Measurements from ENCODE around the gene IL1R2. TPM values are rescaled to one million over a fixed set of nuclear protein-coding genes. Genes with fewer than 3 reads are reported as not detected.

IL1R2 gene
- total RNA-seq, 1 donor from 2014 or later: 1.6 TPM

- Mint-ChIP-seq H3K4me3 (no peak overlapping the region), H3K36me3 (ENCODE audit: low read depth) (no peaks in the 10 kb centered on the region), H3K9me3 (peaks cover 4% of the 10 kb centered on the region), H3K27me3 (peaks cover 11% of the 10 kb centered on the region), H3K4me1 (peaks cover 2% of the 10 kb centered on the region), H3K27ac (no peak overlapping the region)
- intact Hi-C loops (cut with micrococcal nuclease): no loop called here
- DNase-seq: no peak
These were observed 60.0 kb downstream of the IL1R2 start for GRCh38 chr2:102051692-102052277.

GRCh38 chr2:102052365-102052764 is 60.6 kb downstream of the IL1R2 start:
- intact Hi-C loops (cut with micrococcal nuclease): no loop called here
- H3K27ac Mint-ChIP-seq: no peak overlapping the region

GRCh38 chr2:102053096-102053495 is 61.3 kb downstream of the IL1R2 start:
- no peak for DNase-seq
- no peaks in the 10 kb centered on the region for H3K9me3 Mint-ChIP-seq
- peaks cover 2% of the 10 kb centered on the region for H3K4me1 Mint-ChIP-seq
- intact Hi-C loops (cut with micrococcal nuclease): no loop called here
- no peak overlapping the region for H3K4me3 Mint-ChIP-seq
- no peaks in the 10 kb centered on the region for H3K36me3 Mint-ChIP-seq (ENCODE audit: low read depth)
- H3K27ac Mint-ChIP-seq: no peak overlapping the region
- H3K27me3 Mint-ChIP-seq: peaks cover 3% of the 10 kb centered on the region

More at GRCh38 chr2:102052365-102052764, 60.6 kb downstream of the IL1R2 start:
- Mint-ChIP-seq H3K4me3 (no peak overlapping the region), H3K27me3 (peaks cover 7% of the 10 kb centered on the region), H3K4me1 (peaks cover 2% of the 10 kb centered on the region), H3K9me3 (peaks cover 3% of the 10 kb centered on the region), H3K36me3 (ENCODE audit: low read depth) (no peaks in the 10 kb centered on the region)
- no peak for DNase-seq

- H3K4me1 Mint-ChIP-seq: no peaks in the 10 kb centered on the region
- H3K4me3 Mint-ChIP-seq: no peak overlapping the region
- H3K36me3 Mint-ChIP-seq (ENCODE audit: low read depth): no peaks in the 10 kb centered on the region
- H3K27ac Mint-ChIP-seq: no peak overlapping the region
- intact Hi-C loops (cut with micrococcal nuclease): no loop called here
- H3K27me3 Mint-ChIP-seq: peaks cover 8% of the 10 kb centered on the region
- no peaks in the 10 kb centered on the region for H3K9me3 Mint-ChIP-seq
- no peak for DNase-seq
These were observed 63.7 kb downstream of the IL1R2 start for GRCh38 chr2:102055346-102055990.

- no peak for DNase-seq
- Mint-ChIP-seq H3K4me3 (no peak overlapping the region), H3K27ac (no peak overlapping the region), H3K27me3 (peaks cover 8% of the 10 kb centered on the region), H3K9me3 (no peaks in the 10 kb centered on the region), H3K36me3 (ENCODE audit: low read depth) (no peaks in the 10 kb centered on the region), H3K4me1 (no peaks in the 10 kb centered on the region)
- intact Hi-C loops (cut with micrococcal nuclease): no loop called here
These were observed 64.4 kb downstream of the IL1R2 start for GRCh38 chr2:102056079-102056581.

- H3K27me3 Mint-ChIP-seq: peaks cover 8% of the 10 kb centered on the region
- no peak for DNase-seq
- H3K9me3 Mint-ChIP-seq: no peaks in the 10 kb centered on the region
- H3K27ac Mint-ChIP-seq: no peak overlapping the region
- peaks cover 8% of the 10 kb centered on the region for H3K4me1 Mint-ChIP-seq
- intact Hi-C loops (cut with micrococcal nuclease): no loop called here
- no peak overlapping the region for H3K4me3 Mint-ChIP-seq
- H3K36me3 Mint-ChIP-seq (ENCODE audit: low read depth): no peaks in the 10 kb centered on the region
These were observed 65.9 kb downstream of the IL1R2 start for GRCh38 chr2:102057502-102058292.

GRCh38 chr2:102058293-102058833 is 66.6 kb downstream of the IL1R2 start:
- Mint-ChIP-seq H3K9me3 (no peaks in the 10 kb centered on the region), H3K4me1 (peaks cover 14% of the 10 kb centered on the region), H3K27ac (no peak overlapping the region), H3K4me3 (no peak overlapping the region), H3K27me3 (peaks cover 5% of the 10 kb centered on the region), H3K36me3 (ENCODE audit: low read depth) (no peaks in the 10 kb centered on the region)
- intact Hi-C loops (cut with micrococcal nuclease): no loop called here
- no peak for DNase-seq

- H3K27ac Mint-ChIP-seq: no peak overlapping the region
These were observed 67.4 kb downstream of the IL1R2 start for GRCh38 chr2:102059151-102059550.

GRCh38 chr2:102060047-102060446 is 68.3 kb downstream of the IL1R2 start:
- Mint-ChIP-seq H3K27me3 (peaks cover 5% of the 10 kb centered on the region), H3K9me3 (no peaks in the 10 kb centered on the region), H3K27ac (no peak overlapping the region), H3K4me1 (peaks cover 19% of the 10 kb centered on the region), H3K4me3 (no peak overlapping the region), H3K36me3 (ENCODE audit: low read depth) (no peaks in the 10 kb centered on the region)
- intact Hi-C loops (cut with micrococcal nuclease): no loop called here
- no peak for DNase-seq

More at GRCh38 chr2:102059151-102059550, 67.4 kb downstream of the IL1R2 start:
- Mint-ChIP-seq H3K4me3 (no peak overlapping the region), H3K36me3 (ENCODE audit: low read depth) (no peaks in the 10 kb centered on the region), H3K4me1 (peaks cover 17% of the 10 kb centered on the region), H3K27me3 (peaks cover 5% of the 10 kb centered on the region), H3K9me3 (no peaks in the 10 kb centered on the region)
- no peak for DNase-seq
- intact Hi-C loops (cut with micrococcal nuclease): no loop called here

GRCh38 chr2:102060792-102061191 is 69.0 kb downstream of the IL1R2 start:
- Mint-ChIP-seq H3K9me3 (no peaks in the 10 kb centered on the region), H3K4me3 (no peak overlapping the region), H3K27me3 (peaks cover 5% of the 10 kb centered on the region), H3K27ac (no peak overlapping the region), H3K4me1 (peaks cover 19% of the 10 kb centered on the region), H3K36me3 (ENCODE audit: low read depth) (no peaks in the 10 kb centered on the region)
- intact Hi-C loops (cut with micrococcal nuclease): no loop called here
- no peak for DNase-seq

- Mint-ChIP-seq H3K27ac (no peak overlapping the region), H3K9me3 (no peaks in the 10 kb centered on the region), H3K27me3 (peaks cover 5% of the 10 kb centered on the region), H3K36me3 (ENCODE audit: low read depth) (no peaks in the 10 kb centered on the region), H3K4me1 (peaks cover 19% of the 10 kb centered on the region), H3K4me3 (no peak overlapping the region)
- intact Hi-C loops (cut with micrococcal nuclease): no loop called here
- no peak for DNase-seq
These were observed 69.5 kb downstream of the IL1R2 start for GRCh38 chr2:102061286-102061699.

- Mint-ChIP-seq H3K36me3 (ENCODE audit: low read depth) (no peaks in the 10 kb centered on the region), H3K4me1 (peaks cover 19% of the 10 kb centered on the region), H3K4me3 (peak overlapping the region; percentile 7), H3K27me3 (peaks cover 8% of the 10 kb centered on the region), H3K9me3 (no peaks in the 10 kb centered on the region), H3K27ac (peak overlapping the region; percentile 75)
- DNase-seq: no peak
- intact Hi-C loops (cut with micrococcal nuclease): loop anchor here (1.0 to 2.0 kb wide), 4 partner anchors 18 to 63 kb away; no protein-coding TSS in a partner anchor
These were observed 70.4 kb downstream of the IL1R2 start for GRCh38 chr2:102061962-102062795.

- no peaks in the 10 kb centered on the region for H3K36me3 Mint-ChIP-seq (ENCODE audit: low read depth)
- DNase-seq: no peak
- H3K4me3 Mint-ChIP-seq: no peak overlapping the region
- peaks cover 8% of the 10 kb centered on the region for H3K27me3 Mint-ChIP-seq
- H3K27ac Mint-ChIP-seq: peak overlapping the region; percentile 75
- intact Hi-C loops (cut with micrococcal nuclease): loop anchor here (1.0 to 2.0 kb wide), 4 partner anchors 17 to 64 kb away; no protein-coding TSS in a partner anchor
- no peaks in the 10 kb centered on the region for H3K9me3 Mint-ChIP-seq
- H3K4me1 Mint-ChIP-seq: peaks cover 19% of the 10 kb centered on the region
These were observed 71.0 kb downstream of the IL1R2 start for GRCh38 chr2:102062802-102063201.

All from activated CD4-positive, alpha-beta T cell treated with anti-CD3 and anti-CD28 coated beads, Interleukin-2, amount 10 ng/mL, durations not matched to agents 24 days and 14 days (primary cell).